PC-9 (cell line): ENCODE data around the gene SEPHS2. TPM values are rescaled to one million over a fixed set of nuclear protein-coding genes. Genes with fewer than 3 reads are reported as not detected.

ENCODE experiments used
- BruUV-seq: library from RNA; stranded (reverse); fragments of 400-500 nt; replicated peaks from 2 replicates; lab custom pipeline; 2021; lab: Mats Ljungman, UMichigan
- CTCF ChIA-PET: fragments of 300-600 bp; sonication (Branson Sonifier 250); formaldehyde crosslinking; loops from one replicate; lab custom pipeline; 2022; ENCODE audit warnings: antibody characterized with exemption; lab: Charles Lee
- POLR2A ChIA-PET: fragments of 300-600 bp; sonication (Branson Sonifier 250); formaldehyde crosslinking; loops from one replicate; lab custom pipeline; 2022; ENCODE audit warnings: antibody characterized with exemption; ENCODE audit not compliant: unreplicated experiment; lab: Charles Lee
- DNase-seq, 2 experiments: peaks; one replicate each; pipeline versions ENCODE4 v3.0.0 to v3.0.0-alpha.2; 2015 to 2022; ENCODE audit warnings: mixed read lengths in 1 of 2
- H2AFZ ChIP-seq: fragments of 200-600 bp; sonication (generic); 2 replicates; pipeline ENCODE4 v1.8.1; 2017; ENCODE audit warnings: antibody characterized with exemption
- H3F3A ChIP-seq: fragments of 200-600 bp; sonication (generic); 2 replicates; pipeline ENCODE4 v1.8.1; 2017; ENCODE audit warnings: antibody characterized with exemption, mild to moderate bottlenecking, low read depth; ENCODE audit not compliant: insufficient read depth
- H3K27ac ChIP-seq: fragments of 200-600 bp; sonication (generic); 2 replicates; pipeline ENCODE4 v1.6.1; 2016; ENCODE audit warnings: mixed run types
- H3K27me3 ChIP-seq: fragments of 200-600 bp; sonication (generic); 2 replicates; pipeline ENCODE4 v1.6.1; 2016; ENCODE audit warnings: low read depth, mixed run types; ENCODE audit not compliant: insufficient read depth
- H3K36me3 ChIP-seq: fragments of 200-600 bp; sonication (generic); 2 replicates; pipeline ENCODE4 v1.6.1; 2016; ENCODE audit warnings: low read depth, mixed run types
- H3K4me1 ChIP-seq: fragments of 200-600 bp; sonication (generic); replicated peaks from 2 replicates; pipeline ENCODE4 v1.6.1; 2016; ENCODE audit warnings: mixed run types; ENCODE audit not compliant: insufficient read depth
- H3K4me2 ChIP-seq: fragments of 200-600 bp; sonication (generic); 2 replicates; pipeline ENCODE4 v1.6.1; 2017; ENCODE audit warnings: mixed run types
- H3K4me3 ChIP-seq: fragments of 200-600 bp; sonication (generic); 2 replicates; pipeline ENCODE4 v1.6.1; 2016; ENCODE audit warnings: mixed run types
- H3K79me2 ChIP-seq: fragments of 200-600 bp; sonication (generic); 2 replicates; pipeline ENCODE4 v1.6.1; 2017; ENCODE audit warnings: low read depth, mixed run types
- H3K9me2 ChIP-seq: fragments of 200-600 bp; sonication (generic); 2 replicates; pipeline ENCODE4 v1.8.1; 2017; ENCODE audit warnings: mild to moderate bottlenecking; ENCODE audit not compliant: insufficient read depth
- H3K9me3 ChIP-seq: fragments of 200-600 bp; sonication (generic); 2 replicates; pipeline ENCODE4 v1.8.1; 2016; ENCODE audit warnings: low read depth; ENCODE audit not compliant: insufficient read depth
- H4K20me1 ChIP-seq: fragments of 200-600 bp; sonication (generic); 2 replicates; pipeline ENCODE4 v1.8.1; 2017; ENCODE audit not compliant: insufficient read depth
- CTCF ChIP-seq: fragments of 200-600 bp; sonication (generic); conservative IDR thresholded peaks from 2 replicates; pipeline ENCODE4 v1.6.1; 2017; ENCODE audit warnings: mixed run types, antibody characterized with exemption, mild to moderate bottlenecking, moderate library complexity
- EZH2 ChIP-seq: fragments of 200-600 bp; sonication (generic); IDR thresholded peaks from 2 replicates; pipeline ENCODE4 v1.8.0; 2017; ENCODE audit warnings: antibody characterized with exemption, low read depth
- intact Hi-C: fragments of 100-400 bp; cut with micrococcal nuclease; formaldehyde crosslinking; loops from one replicate; pipeline ENCODE4 v1.10.0; 2022; ENCODE audit not compliant: unreplicated experiment
- total RNA-seq: library from RNA; stranded (reverse); gene quantifications from 2 replicates; pipeline ENCODE4 v1.2.3, GENCODE V29; 2021

SEPHS2 gene
- total RNA-seq, 1 experiment from 2014 or later = 67.2 TPM

- H3K27ac ChIP-seq = peak overlapping the region; percentile 49; the same call in 1 of the 2 replicates
- peaks cover 46% of the 10 kb centered on the region for H3F3A ChIP-seq
- DNase-seq = peak; percentile 81 to 94
- H3K9me2 ChIP-seq = no peaks in the 10 kb centered on the region
- POLR2A ChIA-PET = interaction anchor here (0.5 to 1.3 kb wide), 10 partner anchors 8 to 473 kb away, joined by 3 to 16 read pairs (median 4); partner anchors contain the start of gene ZNF771
- peak overlapping the region; percentile 69 for H3K4me3 ChIP-seq
- CTCF ChIA-PET = interaction anchor here (0.6 to 1.5 kb wide), 5 partner anchors 8 to 216 kb away, joined by 3 to 11 read pairs (median 5); partner anchors contain the start of gene DCTPP1
- peak overlapping the region; percentile 88 for H2AFZ ChIP-seq
- H3K9me3 ChIP-seq = no peaks in the 10 kb centered on the region
- H3K36me3 ChIP-seq = peaks cover 6% of the 10 kb centered on the region; the same call in 1 of the 2 replicates
- H3K4me1 ChIP-seq = peaks cover 7% of the 10 kb centered on the region; the same call in 1 of the 2 replicates
- BruUV-seq = no TSS peak
- intact Hi-C loops = no loop called here
- no peaks in the 10 kb centered on the region for H3K27me3 ChIP-seq
- peak overlapping the region; percentile 81 for H3K4me2 ChIP-seq
- H4K20me1 ChIP-seq = no peaks in the 10 kb centered on the region
- no peak for TF ChIP-seq EZH2
- TF ChIP-seq CTCF = no peak
- H3K79me2 ChIP-seq = no peaks in the 10 kb centered on the region
Measured at GRCh38 chr16:30417529-30418349, 27.9 kb downstream of the SEPHS2 start.

- H3K4me2 ChIP-seq = peak overlapping the region; percentile 81
- H3K4me1 ChIP-seq = peaks cover 7% of the 10 kb centered on the region; the same call in 1 of the 2 replicates
- H3F3A ChIP-seq = peaks cover 43% of the 10 kb centered on the region
- H3K27ac ChIP-seq = no peak overlapping the region
- H3K79me2 ChIP-seq = no peaks in the 10 kb centered on the region
- H3K27me3 ChIP-seq = no peaks in the 10 kb centered on the region
- intact Hi-C loops = no loop called here
- no peaks in the 10 kb centered on the region for H3K9me3 ChIP-seq
- peak overlapping the region; percentile 88; the same call in 1 of the 2 replicates for H2AFZ ChIP-seq
- CTCF ChIA-PET = interaction anchor here (0.6 to 1.5 kb wide), 5 partner anchors 7 to 217 kb away, joined by 3 to 11 read pairs (median 5); partner anchors contain the start of gene DCTPP1
- no peaks in the 10 kb centered on the region for H3K9me2 ChIP-seq
- POLR2A ChIA-PET = interaction anchor here (0.5 to 1.3 kb wide), 8 partner anchors 9 to 472 kb away, joined by 3 to 16 read pairs (median 5); partner anchors contain the start of gene ZNF771
- H3K4me3 ChIP-seq = peak overlapping the region; percentile 69; the same call in 1 of the 2 replicates
- DNase-seq = no peak
- TF ChIP-seq CTCF = no peak
- no peak for TF ChIP-seq EZH2
- no peaks in the 10 kb centered on the region for H4K20me1 ChIP-seq
- no TSS peak for BruUV-seq
- H3K36me3 ChIP-seq = peaks cover 6% of the 10 kb centered on the region; the same call in 1 of the 2 replicates
Measured at GRCh38 chr16:30416624-30417528, 28.8 kb downstream of the SEPHS2 start.
